Astrocyte (in vitro differentiated cells and primary cell): ENCODE measurements around the gene IL2RA. TPM values are rescaled to one million over a fixed set of nuclear protein-coding genes. Genes with fewer than 3 reads are reported as not detected.

ENCODE experiments used
- DNase-seq: peaks from one replicate; pipeline ENCODE4 v3.0.0-alpha.2; 2010; ENCODE audit warnings: low read depth
- FAIRE-seq: peaks from 2 replicates; lab custom pipeline; 2011; peaks lifted over from hg19 to GRCh38; lab: Jason Lieb, UNC
- H2AFZ ChIP-seq: 2 replicates; pipeline ENCODE4 v1.6.0; 2012; ENCODE audit warnings: low read depth, low read length, inconsistent platforms
- H3K27ac ChIP-seq: 2 replicates; pipeline ENCODE4 v1.5.1; 2011; ENCODE audit warnings: low read depth, low read length, inconsistent platforms
- H3K27me3 ChIP-seq: 2 replicates; pipeline ENCODE4 v1.6.0; 2011; ENCODE audit warnings: low read length, inconsistent platforms; ENCODE audit not compliant: insufficient read depth
- H3K36me3 ChIP-seq: 2 replicates; pipeline ENCODE4 v1.5.1; 2011; ENCODE audit warnings: low read length, inconsistent platforms; ENCODE audit not compliant: insufficient read depth
- H3K4me1 ChIP-seq: 2 replicates; pipeline ENCODE4 v1.5.1; 2011; ENCODE audit warnings: low read length, inconsistent platforms; ENCODE audit not compliant: insufficient read depth
- H3K4me2 ChIP-seq: 2 replicates; pipeline ENCODE4 v1.6.0; 2012; ENCODE audit warnings: low read length, inconsistent platforms
- H3K4me3 ChIP-seq: 2 replicates; pipeline ENCODE4 v1.5.1; 2011; ENCODE audit warnings: low read depth, mild to moderate bottlenecking, low read length, inconsistent platforms; ENCODE audit not compliant: insufficient read depth
- H3K79me2 ChIP-seq: 2 replicates; pipeline ENCODE4 v1.6.0; 2012; ENCODE audit warnings: mild to moderate bottlenecking, low read length, inconsistent platforms; ENCODE audit not compliant: insufficient read depth
- H3K9ac ChIP-seq: 2 replicates; pipeline ENCODE4 v1.6.0; 2012; ENCODE audit warnings: mild to moderate bottlenecking, low read length, inconsistent platforms
- H3K9me3 ChIP-seq: 2 replicates; pipeline ENCODE4 v1.5.1; 2012; ENCODE audit warnings: low read depth, mild to moderate bottlenecking, low read length, inconsistent platforms; ENCODE audit not compliant: insufficient read depth
- H4K20me1 ChIP-seq: 2 replicates; pipeline ENCODE4 v1.6.0; 2012; ENCODE audit warnings: low read length, inconsistent platforms; ENCODE audit not compliant: insufficient read depth
- H3K27ac Mint-ChIP-seq: one replicate; pipeline ENCODE4 v1.8.0; 2021; ENCODE audit warnings: mild to moderate bottlenecking, mixed read lengths; ENCODE audit not compliant: unreplicated experiment
- H3K27me3 Mint-ChIP-seq: one replicate; pipeline ENCODE4 v1.8.0; 2021; ENCODE audit warnings: low read depth, mixed read lengths; ENCODE audit not compliant: unreplicated experiment
- H3K36me3 Mint-ChIP-seq: one replicate; pipeline ENCODE4 v1.8.0; 2021; ENCODE audit warnings: low read depth, mixed read lengths; ENCODE audit not compliant: unreplicated experiment
- H3K4me1 Mint-ChIP-seq: one replicate; pipeline ENCODE4 v1.8.0; 2021; ENCODE audit warnings: low read depth, mixed read lengths; ENCODE audit not compliant: unreplicated experiment
- H3K4me3 Mint-ChIP-seq: one replicate; pipeline ENCODE4 v1.8.0; 2021; ENCODE audit warnings: mild to moderate bottlenecking, moderate library complexity, mixed read lengths; ENCODE audit not compliant: unreplicated experiment
- H3K9me3 Mint-ChIP-seq: one replicate; pipeline ENCODE4 v1.8.0; 2021; ENCODE audit warnings: mild to moderate bottlenecking, mixed read lengths; ENCODE audit not compliant: unreplicated experiment
- EZH2 ChIP-seq: IDR thresholded peaks from 2 replicates; pipeline ENCODE4 v1.6.1; 2012; ENCODE audit warnings: mild to moderate bottlenecking, low read length, inconsistent platforms; ENCODE audit not compliant: insufficient read depth
- total RNA-seq: library from RNA; stranded (reverse); gene quantifications from 2 replicates; pipeline ENCODE4 v1.2.1, GENCODE V29; 2021
- TF ChIP-seq, protein P1 (sequence below): IDR thresholded peaks from 2 replicates; pipeline ENCODE4 v1.5.1; 2011; ENCODE audit warnings: low read depth, mild to moderate bottlenecking, inconsistent platforms, low read length, moderate library complexity; ENCODE audit not compliant: insufficient read depth

IL2RA gene
- total RNA-seq, 1 donor from 2014 or later: not detected

DNA sequence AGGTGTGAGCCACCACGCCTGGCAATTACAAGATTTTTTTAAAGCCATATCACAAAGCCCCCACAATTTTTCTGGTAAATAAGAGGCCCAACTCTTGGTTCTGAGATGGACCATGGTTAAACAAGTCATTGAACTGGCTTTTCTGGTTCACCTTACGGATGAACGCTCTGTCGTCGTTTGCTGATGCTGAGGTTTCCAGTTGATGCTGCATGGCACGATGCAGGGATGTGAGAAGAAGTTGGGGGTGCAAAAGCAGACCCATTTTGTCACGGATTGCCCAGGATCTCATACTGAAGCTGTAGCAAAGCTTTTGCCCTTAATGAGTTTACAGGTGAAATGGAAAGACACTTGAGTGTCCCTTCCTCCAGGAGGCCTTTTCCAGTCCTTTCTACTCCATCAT is 2.0 kb upstream of the IL2RA start:
- no peak overlapping the region for H3K27ac Mint-ChIP-seq
- FAIRE-seq: no peak

DNA sequence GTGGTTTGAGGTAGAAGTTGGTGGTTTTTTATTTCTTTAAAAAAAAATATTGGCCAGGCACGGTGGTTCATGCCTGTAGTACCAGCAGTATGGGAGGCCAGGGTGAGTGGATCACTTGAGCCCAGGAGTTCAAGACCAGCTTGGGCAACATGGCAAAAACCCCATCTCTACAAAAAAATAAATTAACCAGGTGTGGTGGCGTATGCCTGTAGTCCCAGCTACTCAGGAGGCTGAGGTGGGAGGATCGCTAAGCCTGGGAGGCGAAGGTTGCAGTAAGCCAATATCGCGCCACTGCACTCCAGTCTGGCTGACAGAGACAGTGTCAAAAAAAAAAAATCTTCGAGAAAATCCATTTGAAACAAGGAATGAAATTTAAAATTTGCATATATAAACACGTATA is 1.1 kb downstream of the IL2RA start:
- no peaks in the 10 kb centered on the region for H3K4me1 ChIP-seq
- Mint-ChIP-seq H3K4me1 (no peaks in the 10 kb centered on the region), H3K27ac (no peak overlapping the region), H3K4me3 (no peak overlapping the region), H3K27me3 (peaks cover 10% of the 10 kb centered on the region), H3K36me3 (no peaks in the 10 kb centered on the region), H3K9me3 (peaks cover 5% of the 10 kb centered on the region)
- FAIRE-seq (no peak), DNase-seq (no peak)
- H3K9ac ChIP-seq: no peak overlapping the region
- H3K27me3 ChIP-seq: peaks cover 11% of the 10 kb centered on the region
- no peaks in the 10 kb centered on the region for H3K9me3 ChIP-seq
- no peaks in the 10 kb centered on the region for H4K20me1 ChIP-seq
- H3K27ac ChIP-seq: no peak overlapping the region
- no peaks in the 10 kb centered on the region for H3K36me3 ChIP-seq
- no peaks in the 10 kb centered on the region for H3K79me2 ChIP-seq
- H3K4me3 ChIP-seq: no peak overlapping the region
- TF ChIP-seq, protein P1, sequence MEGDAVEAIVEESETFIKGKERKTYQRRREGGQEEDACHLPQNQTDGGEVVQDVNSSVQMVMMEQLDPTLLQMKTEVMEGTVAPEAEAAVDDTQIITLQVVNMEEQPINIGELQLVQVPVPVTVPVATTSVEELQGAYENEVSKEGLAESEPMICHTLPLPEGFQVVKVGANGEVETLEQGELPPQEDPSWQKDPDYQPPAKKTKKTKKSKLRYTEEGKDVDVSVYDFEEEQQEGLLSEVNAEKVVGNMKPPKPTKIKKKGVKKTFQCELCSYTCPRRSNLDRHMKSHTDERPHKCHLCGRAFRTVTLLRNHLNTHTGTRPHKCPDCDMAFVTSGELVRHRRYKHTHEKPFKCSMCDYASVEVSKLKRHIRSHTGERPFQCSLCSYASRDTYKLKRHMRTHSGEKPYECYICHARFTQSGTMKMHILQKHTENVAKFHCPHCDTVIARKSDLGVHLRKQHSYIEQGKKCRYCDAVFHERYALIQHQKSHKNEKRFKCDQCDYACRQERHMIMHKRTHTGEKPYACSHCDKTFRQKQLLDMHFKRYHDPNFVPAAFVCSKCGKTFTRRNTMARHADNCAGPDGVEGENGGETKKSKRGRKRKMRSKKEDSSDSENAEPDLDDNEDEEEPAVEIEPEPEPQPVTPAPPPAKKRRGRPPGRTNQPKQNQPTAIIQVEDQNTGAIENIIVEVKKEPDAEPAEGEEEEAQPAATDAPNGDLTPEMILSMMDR: no peak
- TF ChIP-seq EZH2: no peak
- no peak overlapping the region for H3K4me2 ChIP-seq
- no peak overlapping the region for H2AFZ ChIP-seq

More for the DNA sequence above, 2.0 kb upstream of the IL2RA start:
- Mint-ChIP-seq H3K36me3 (no peaks in the 10 kb centered on the region), H3K4me3 (no peak overlapping the region), H3K27me3 (peaks cover 16% of the 10 kb centered on the region), H3K4me1 (peaks cover 1% of the 10 kb centered on the region), H3K9me3 (peaks cover 9% of the 10 kb centered on the region)
- Histone ChIP-seq H3K79me2 (no peaks in the 10 kb centered on the region), H3K4me2 (no peak overlapping the region), H2AFZ (no peak overlapping the region), H3K27ac (no peak overlapping the region), H3K27me3 (peaks cover 8% of the 10 kb centered on the region), H3K4me3 (no peak overlapping the region), H3K9me3 (no peaks in the 10 kb centered on the region), H3K9ac (no peak overlapping the region), H3K4me1 (no peaks in the 10 kb centered on the region), H3K36me3 (no peaks in the 10 kb centered on the region), H4K20me1 (no peaks in the 10 kb centered on the region)
- TF ChIP-seq, protein P1: no peak
- TF ChIP-seq EZH2: no peak
- no peak for DNase-seq

DNA sequence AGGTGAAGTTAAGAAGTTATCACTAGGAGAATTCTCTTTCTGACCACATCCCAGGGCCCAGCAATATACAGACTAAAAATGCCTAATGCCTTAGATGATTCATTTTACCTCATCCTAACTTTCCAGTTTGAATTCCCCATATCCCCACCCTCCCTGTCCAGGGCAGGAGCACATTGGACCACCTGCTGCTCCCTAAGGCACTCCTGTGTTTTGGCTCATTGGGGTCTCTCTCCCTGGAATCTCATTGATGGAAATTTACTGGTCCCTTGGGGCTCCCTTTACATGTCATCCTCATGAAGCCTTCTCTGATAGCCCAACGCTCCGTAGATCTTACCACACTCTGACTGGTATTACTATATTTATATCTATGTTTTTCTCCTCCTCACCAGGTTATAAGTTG is 2.7 kb downstream of the IL2RA start:
- Mint-ChIP-seq H3K4me1 (no peaks in the 10 kb centered on the region), H3K27me3 (peaks cover 7% of the 10 kb centered on the region), H3K4me3 (no peak overlapping the region), H3K27ac (no peak overlapping the region), H3K36me3 (no peaks in the 10 kb centered on the region), H3K9me3 (peaks cover 5% of the 10 kb centered on the region)
- H4K20me1 ChIP-seq: no peaks in the 10 kb centered on the region
- no peak for DNase-seq
- H3K4me1 ChIP-seq: no peaks in the 10 kb centered on the region
- no peak overlapping the region for H3K4me2 ChIP-seq
- H3K27ac ChIP-seq: no peak overlapping the region
- no peak overlapping the region for H3K9ac ChIP-seq
- no peak overlapping the region for H3K4me3 ChIP-seq
- H3K9me3 ChIP-seq: no peaks in the 10 kb centered on the region
- peaks cover 15% of the 10 kb centered on the region for H3K27me3 ChIP-seq
- H3K79me2 ChIP-seq: no peaks in the 10 kb centered on the region
- FAIRE-seq: no peak
- TF ChIP-seq EZH2: no peak
- TF ChIP-seq, protein P1: no peak
- H3K36me3 ChIP-seq: no peaks in the 10 kb centered on the region
- no peak overlapping the region for H2AFZ ChIP-seq
